Hepatic stellate cell (primary cell): ENCODE measurements around the gene HEATR3.

ENCODE experiments used
- DNase-seq: peaks from one replicate; pipeline ENCODE4 v3.0.0; 2011; ENCODE audit warnings: low spot score

HEATR3 gene

DNA sequence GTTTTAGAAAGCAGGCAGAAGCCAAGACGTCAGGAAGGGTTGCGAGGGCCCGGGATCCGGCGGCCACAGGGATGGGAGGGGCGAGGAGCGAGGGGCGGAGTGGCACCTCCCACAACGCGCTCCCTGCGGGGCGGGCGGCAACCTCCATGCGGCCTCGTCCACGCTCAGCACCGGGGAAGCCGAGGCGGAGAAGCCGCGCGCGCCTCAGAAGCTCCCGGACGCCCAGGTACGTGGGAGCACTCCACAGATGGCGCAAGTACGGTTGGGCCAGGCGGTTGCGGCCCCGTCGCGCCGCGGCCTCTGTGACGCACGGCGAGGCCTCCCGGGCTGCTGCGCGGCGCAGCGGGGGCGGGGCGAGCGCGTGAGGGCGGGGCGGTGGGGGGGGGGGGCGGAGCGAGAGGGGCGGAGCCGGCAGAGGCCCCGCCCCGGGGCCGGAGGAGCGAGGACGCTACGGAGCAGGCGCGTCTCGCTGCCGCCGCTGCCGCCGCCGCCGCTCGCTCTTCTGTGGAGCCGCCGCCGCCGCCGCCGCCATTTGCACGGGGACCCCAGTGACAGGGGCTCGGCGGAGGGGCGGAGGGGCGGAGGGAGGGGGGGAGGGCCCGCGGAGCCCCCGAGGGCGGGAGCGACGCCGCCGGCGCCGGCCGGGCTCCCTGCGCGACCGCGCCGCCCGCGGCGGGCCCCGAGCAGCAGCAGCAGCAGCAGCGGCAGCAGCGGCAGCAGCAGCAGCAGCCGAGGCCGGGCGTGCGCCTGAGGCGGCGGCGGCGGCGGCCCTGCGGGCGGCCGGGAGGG is 87.2 kb downstream of the HEATR3 start, which contains the start of gene TENT4B:
Gene TENT4B, plus strand, starts transcription at position 500 of the 789 bp plus-strand sequence. CDS start 316 bp downstream, outside the sequence.
- peak; percentile 94 for DNase-seq

DNA sequence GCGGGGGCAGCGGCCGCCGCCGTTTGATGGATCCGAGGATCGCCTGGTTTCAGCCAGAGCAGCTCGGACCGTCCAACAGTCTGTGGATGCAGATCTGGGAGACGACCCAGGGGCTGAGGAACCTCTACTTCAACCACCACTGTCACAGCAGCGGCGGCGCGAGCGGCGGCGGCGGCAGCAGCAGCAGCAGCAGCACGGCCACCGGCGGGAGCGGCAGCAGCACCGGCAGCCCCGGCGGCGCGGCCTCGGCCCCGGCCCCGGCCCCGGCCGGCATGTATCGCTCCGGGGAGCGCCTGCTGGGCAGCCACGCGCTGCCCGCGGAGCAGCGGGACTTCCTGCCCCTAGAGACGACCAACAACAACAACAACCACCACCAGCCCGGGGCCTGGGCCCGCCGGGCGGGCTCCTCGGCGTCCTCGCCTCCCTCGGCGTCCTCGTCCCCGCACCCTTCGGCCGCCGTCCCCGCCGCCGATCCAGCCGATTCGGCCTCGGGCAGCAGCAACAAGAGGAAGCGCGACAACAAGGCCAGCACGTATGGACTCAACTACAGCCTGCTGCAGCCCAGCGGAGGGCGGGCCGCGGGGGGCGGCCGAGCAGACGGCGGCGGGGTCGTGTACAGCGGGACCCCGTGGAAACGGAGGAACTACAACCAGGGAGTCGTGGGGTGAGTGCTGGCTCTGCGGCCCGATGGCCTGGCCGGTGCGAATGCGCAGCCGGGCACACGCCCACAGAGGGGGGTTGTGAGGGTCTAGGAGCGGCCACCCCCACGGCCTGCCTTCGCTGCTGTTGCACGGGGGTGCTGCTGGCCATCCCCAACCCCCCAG is 88.0 kb downstream of the HEATR3 start:
- peak; percentile 37 for DNase-seq

DNA sequence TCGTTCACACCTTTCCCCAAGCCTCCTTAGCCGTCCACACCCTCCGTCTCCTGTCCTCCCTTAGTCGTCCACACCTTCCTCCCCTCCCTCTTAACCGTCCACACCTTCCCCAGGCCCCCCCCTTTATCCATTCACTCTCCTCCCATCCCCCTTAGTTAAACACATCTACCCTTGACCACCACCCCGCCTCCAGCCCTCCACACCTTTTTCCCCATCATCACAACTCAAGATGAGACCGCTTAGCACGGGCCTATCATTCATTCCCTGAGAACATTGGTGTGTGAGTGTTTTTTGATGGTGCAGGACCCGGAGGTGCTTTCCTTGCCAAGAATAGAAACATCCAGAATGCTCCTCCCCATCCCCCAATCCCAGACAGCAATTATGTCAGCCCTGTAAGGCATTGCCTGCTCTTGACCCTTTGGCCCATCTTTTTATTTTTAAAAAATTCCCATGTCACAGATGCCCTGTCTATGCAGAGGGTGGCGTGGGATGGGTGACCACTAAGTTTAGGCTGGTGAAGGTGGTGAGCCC is 88.7 kb downstream of the HEATR3 start:
- DNase-seq = no peak

DNA sequence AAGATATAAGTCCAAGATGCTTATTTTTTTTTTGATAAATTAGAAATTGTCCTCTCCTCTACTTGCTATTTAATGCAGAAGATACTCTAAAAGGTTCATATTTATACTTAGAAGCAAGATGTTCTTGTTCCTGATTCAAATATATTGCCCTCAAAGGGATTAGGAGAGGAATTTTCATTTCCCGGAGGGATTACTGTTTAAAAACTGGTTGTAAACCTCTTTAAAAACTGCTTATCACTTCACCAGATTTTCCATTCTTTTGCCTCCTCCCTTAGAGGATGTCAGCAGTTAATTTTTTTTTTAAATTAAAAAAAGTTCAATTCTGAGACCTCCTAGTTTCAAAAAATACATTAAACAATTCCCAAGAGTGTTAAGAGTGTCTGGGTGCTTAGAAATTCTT is 90.2 kb downstream of the HEATR3 start:
- no peak for DNase-seq
